Lower leg skin (tissue), 3 donors: ENCODE measurements around the gene TCTA.

Source experiments
- CTCF ChIP-seq, 3 donors: fragments of 450-650 bp; IDR thresholded peaks; one replicate each; pipeline ENCODE4 v1.5.1; 2016; ENCODE audit warnings: antibody characterized with exemption in 3 of 3, mild to moderate bottlenecking in 3 of 3, moderate library complexity in 2 of 3
- POLR2A ChIP-seq, 2 donors: fragments of 450-650 bp; IDR thresholded peaks; one replicate each; pipeline ENCODE4 v1.6.1; 2016 to 2017; ENCODE audit warnings: antibody characterized with exemption in 2 of 2, mild to moderate bottlenecking in 1 of 2, moderate library complexity in 1 of 2

- no peak for TF ChIP-seq CTCF (IDR thresholded peaks at IDR 0.05)
- TF ChIP-seq POLR2A (IDR thresholded peaks at IDR 0.05): no peak
These were observed 49.7 kb upstream of the TCTA start for GRCh38 chr3:49362561-49362960.
